GM21528 (cell line): ENCODE results near the gene MICAL3.
"Not testable (repeated sequence)": the region's sequence is repeated elsewhere in the genome, so short reads cannot be mapped to it uniquely, and the experiment has no call there.

Experiments
- ATAC-seq: cut with Tn5 transposase; IDR thresholded peaks from one replicate; pipeline ENCODE4 v1.9.1; 2021; ENCODE audit warnings: mild to moderate bottlenecking, moderate library complexity; ENCODE audit not compliant: unreplicated experiment, low FRiP score

Gene MICAL3

GRCh38 chr22:18000441-18001039 is 23.8 kb downstream of the MICAL3 start:
- no peak for ATAC-seq

- no peak for ATAC-seq
Observed at GRCh38 chr22:17999851-18000250, 24.5 kb downstream of the MICAL3 start.

- ATAC-seq = no peak
Observed at GRCh38 chr22:17998913-17999312, 25.4 kb downstream of the MICAL3 start.

- ATAC-seq = no peak
Observed at GRCh38 chr22:17997456-17997855, 26.9 kb downstream of the MICAL3 start.

- ATAC-seq = not testable (repeated sequence)
Observed at GRCh38 chr22:17995256-17995655, 29.1 kb downstream of the MICAL3 start.

GRCh38 chr22:17994424-17995108 is 29.8 kb downstream of the MICAL3 start:
- ATAC-seq = no peak

GRCh38 chr22:17992976-17993375 is 31.4 kb downstream of the MICAL3 start:
- ATAC-seq = not testable (repeated sequence)

- not testable (repeated sequence) for ATAC-seq
Observed at GRCh38 chr22:17991992-17992391, 32.4 kb downstream of the MICAL3 start.

- no peak for ATAC-seq
Observed at GRCh38 chr22:17990942-17991341, 33.4 kb downstream of the MICAL3 start.

GRCh38 chr22:17990147-17990546 is 34.2 kb downstream of the MICAL3 start:
- ATAC-seq = no peak

- no peak for ATAC-seq
Observed at GRCh38 chr22:17988800-17989513, 35.4 kb downstream of the MICAL3 start.

- ATAC-seq = no peak
Observed at GRCh38 chr22:17985606-17986005, 38.8 kb downstream of the MICAL3 start.

- ATAC-seq = not testable (repeated sequence)
Observed at GRCh38 chr22:17985071-17985470, 39.3 kb downstream of the MICAL3 start.

- ATAC-seq = no peak
Observed at GRCh38 chr22:17984114-17984513, 40.2 kb downstream of the MICAL3 start.

GRCh38 chr22:17982572-17983141 is 41.7 kb downstream of the MICAL3 start:
- ATAC-seq = no peak

GRCh38 chr22:17981497-17981896 is 42.9 kb downstream of the MICAL3 start:
- no peak for ATAC-seq

- no peak for ATAC-seq
Observed at GRCh38 chr22:17980638-17981051, 43.7 kb downstream of the MICAL3 start.

GRCh38 chr22:17980015-17980590 is 44.3 kb downstream of the MICAL3 start:
- no peak for ATAC-seq

- no peak for ATAC-seq
Observed at GRCh38 chr22:17978027-17978426, 46.3 kb downstream of the MICAL3 start.

GRCh38 chr22:17977371-17977770 is 47.0 kb downstream of the MICAL3 start:
- ATAC-seq = no peak

GRCh38 chr22:17976121-17976520 is 48.2 kb downstream of the MICAL3 start:
- ATAC-seq = no peak
